ENCODE data around the gene MVK.

The MVK gene

DNA sequence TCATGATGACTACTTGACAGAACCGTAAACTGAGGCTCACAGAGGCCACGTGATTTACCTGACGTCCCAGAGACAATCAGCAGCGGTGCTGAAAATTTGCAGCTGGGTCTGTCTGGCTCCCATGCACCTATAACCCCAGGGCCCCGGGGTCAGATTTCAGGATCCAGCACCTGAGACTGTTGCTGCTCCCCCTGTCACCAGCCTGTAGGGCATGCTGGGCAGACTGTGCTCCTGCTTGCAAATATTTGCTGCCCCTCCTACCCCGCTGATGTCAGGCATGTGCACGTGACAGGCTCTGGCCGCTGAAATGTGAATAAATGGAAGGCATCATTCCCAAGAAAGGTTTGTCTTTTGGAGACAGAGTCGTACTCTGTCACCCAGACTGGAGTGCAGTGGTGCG, 6.3 kb upstream of the MVK start:
- no peak for DNase-seq

DNA sequence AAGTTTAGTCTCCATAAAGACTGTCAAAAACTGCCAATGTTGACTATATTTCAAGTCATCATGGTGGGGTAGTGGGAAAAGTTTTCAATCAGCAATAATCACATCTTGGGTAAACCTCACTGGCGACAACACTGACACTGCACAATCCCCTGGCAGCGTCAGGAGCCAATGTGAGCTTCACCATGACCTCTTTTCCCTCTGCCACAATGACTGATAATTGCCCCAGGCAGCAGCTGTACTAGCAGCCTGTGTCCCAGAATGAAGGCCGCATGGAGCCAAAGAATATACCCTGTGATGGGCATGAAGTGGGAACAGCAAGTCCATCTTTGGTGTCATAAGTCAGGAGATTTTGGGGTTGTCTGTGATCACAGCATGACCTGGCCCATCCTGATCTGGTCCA, 5.6 kb upstream of the MVK start:
- DNase-seq, result no peak

DNA sequence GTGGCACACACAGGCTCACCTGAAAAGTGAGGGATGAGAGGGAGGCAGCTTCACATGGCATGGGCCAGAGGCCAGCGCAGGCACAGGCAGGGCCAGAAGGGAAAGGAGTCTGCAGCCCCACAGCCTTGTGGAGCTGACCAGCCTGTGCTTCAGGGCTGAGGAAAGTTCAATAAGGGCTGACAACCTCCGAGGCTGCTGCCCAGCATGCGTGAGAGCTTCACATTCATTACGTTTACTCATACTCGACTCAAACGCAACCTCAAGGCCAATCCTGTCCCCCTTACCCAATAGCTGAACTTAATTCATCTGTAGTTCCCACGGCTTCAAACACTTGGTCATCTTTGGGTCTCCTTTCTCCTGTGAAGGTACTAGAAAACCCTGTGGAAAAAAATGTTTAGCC, 5.1 kb upstream of the MVK start:
- no peak for DNase-seq

- DNase-seq, result no peak
These were observed 1.7 kb upstream of the MVK start for GRCh38 chr12:109571773-109572505.

- no peak for DNase-seq
These were observed 1.1 kb upstream of the MVK start for GRCh38 chr12:109572506-109572845.

DNA sequence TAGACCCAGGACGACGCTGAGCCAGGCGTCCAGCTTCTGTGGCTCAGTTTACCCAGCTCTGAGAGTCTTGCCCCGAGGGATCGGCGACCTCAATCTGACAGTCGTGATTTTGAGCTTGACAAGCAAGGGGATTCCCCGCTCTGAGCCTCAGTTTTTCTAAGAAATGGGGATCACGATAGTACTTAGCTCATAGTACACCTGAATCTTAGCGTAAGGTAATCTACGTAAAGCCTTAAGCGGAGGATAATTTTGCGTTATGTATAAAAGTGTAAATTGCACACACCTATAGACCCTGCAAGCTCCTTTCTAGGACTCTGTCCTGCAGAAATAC, 285 bp downstream of the MVK start:
- no peak for DNase-seq

- DNase-seq, result no peak
These were observed 2.1 kb downstream of the MVK start for GRCh38 chr12:109575683-109576082.

GRCh38 chr12:109577311-109577710, 3.7 kb downstream of the MVK start:
- no peak for DNase-seq

DNA sequence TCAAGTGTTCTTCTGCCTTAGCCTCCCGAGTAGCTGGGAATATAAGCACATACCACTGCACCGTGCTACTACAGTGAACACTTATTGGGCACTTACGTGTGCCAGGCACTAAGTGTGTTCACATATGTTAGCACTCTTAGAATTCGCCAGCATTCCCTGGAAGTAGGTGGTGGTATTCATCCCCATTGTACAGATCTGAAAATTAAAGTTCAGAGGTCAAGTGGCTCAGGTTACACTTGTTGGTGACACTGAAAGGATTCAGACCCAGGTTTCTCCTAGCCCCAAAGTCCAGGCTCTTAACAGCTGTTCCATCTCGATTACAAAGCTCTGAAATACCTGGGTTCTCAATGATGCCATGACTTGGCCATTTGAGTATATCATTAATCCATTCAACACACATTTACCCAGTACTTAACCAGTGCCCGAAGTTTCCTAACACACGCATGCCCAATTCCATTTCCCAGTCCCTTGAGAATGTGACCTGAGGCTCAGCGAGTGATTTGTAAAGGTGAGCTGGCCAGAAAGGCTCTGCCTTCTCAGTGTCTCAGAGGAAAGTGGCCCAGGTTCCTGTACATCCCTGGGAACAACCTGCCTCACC, 4.8 kb downstream of the MVK start:
- no peak for DNase-seq

- DNase-seq, result no peak
These were observed 6.0 kb downstream of the MVK start for GRCh38 chr12:109579639-109580038.

GRCh38 chr12:109580272-109580671, 6.7 kb downstream of the MVK start:
- DNase-seq, result no peak

GRCh38 chr12:109580684-109581333, 7.2 kb downstream of the MVK start:
- DNase-seq, result no peak

GRCh38 chr12:109581334-109581691, 7.7 kb downstream of the MVK start:
- DNase-seq, result no peak

GRCh38 chr12:109581856-109582255, 8.3 kb downstream of the MVK start:
- DNase-seq, result no peak

GRCh38 chr12:109582636-109583035, 9.0 kb downstream of the MVK start:
- no peak for DNase-seq

- no peak for DNase-seq
These were observed 10.1 kb downstream of the MVK start for GRCh38 chr12:109583733-109584132.

DNA sequence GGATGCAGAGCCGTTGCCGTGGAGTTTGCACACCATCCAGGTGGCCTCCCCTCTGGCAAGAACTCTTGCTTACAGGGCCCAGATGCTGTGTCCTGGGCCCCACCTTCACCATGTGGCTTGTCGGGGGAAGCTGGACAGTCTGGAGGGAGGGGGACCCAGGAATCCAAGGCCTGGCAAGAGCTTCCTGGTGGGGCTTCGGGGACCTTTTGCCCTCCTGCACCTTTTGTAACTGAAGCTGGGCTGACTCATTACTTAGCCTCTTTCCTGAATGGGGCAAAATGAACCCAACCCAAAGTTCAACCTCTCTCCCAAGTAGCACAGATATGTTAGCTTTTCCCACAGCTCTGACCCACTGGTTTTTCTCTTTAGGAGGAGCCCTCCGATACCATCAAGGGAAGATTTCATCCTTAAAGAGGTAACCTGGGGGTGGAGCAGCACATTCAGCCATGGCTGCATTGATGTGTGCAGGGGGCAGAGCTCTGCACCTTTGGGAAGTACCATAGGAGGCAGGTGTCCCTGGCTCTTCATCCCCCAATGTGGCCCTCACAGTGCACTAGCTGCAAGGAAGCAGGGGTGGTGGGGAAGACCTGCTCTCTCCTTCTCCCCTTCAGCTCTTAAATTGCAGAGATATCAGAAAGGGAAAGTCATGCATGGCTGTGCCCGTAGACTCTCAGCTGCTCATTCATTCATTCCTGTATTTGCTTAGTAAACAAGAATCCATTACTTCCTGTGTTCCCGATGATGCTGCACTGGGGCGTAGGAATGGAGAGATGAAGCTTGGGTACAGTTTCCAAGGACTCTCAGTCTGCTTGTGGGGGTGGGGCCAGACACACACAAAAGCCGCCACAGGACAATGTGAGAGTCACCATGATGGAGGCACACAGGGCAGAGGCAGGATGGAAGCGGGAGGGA, 13.0 kb downstream of the MVK start:
- no peak for DNase-seq

DNA sequence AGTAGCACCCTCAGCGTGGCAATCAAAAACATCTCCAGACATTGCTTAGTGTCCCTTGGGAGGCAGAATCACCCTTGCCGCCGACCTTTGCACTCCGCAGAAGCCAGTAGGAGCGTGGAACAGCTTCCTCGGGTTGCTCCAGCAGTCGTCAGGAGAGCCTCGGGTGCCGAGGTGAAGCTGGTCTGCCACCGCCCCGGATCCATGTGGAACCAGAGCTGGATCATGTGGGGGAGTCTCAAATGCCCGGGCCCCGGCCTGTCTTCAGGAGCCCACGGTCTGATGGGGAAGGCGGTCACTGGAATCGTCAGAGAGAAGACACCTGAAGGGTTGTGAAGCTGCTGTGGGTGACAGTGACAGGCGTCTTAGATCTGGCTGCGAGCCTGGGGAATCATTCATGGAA, 14.3 kb downstream of the MVK start:
- DNase-seq, result no peak

- no peak for DNase-seq
These were observed 15.1 kb downstream of the MVK start for GRCh38 chr12:109588461-109589239.

- DNase-seq, result no peak
These were observed 15.6 kb downstream of the MVK start for GRCh38 chr12:109589240-109589590.

GRCh38 chr12:109589691-109590245, 16.2 kb downstream of the MVK start:
- DNase-seq, result no peak

GRCh38 chr12:109590566-109590965, 17.0 kb downstream of the MVK start:
- DNase-seq, result no peak
